Neural cell (in vitro differentiated cells): ENCODE measurements around the gene SRSF1.

ENCODE experiments used
- EZH2 ChIP-seq: fragments of 200-600, 300-800 bp; shearing (Covaris generic), sonication (generic); IDR thresholded peaks from 2 replicates; pipeline ENCODE4 v1.6.1; 2014; ENCODE audit warnings: antibody characterized with exemption, low read length, borderline replicate concordance, mild to moderate bottlenecking; ENCODE audit not compliant: insufficient read depth, poor library complexity, severe bottlenecking
- POLR2AphosphoS5 ChIP-seq: IDR thresholded peaks from 2 replicates; pipeline ENCODE4 v1.6.1; 2012
- TF ChIP-seq, protein P1 (sequence below): fragments of 450-650 bp; IDR thresholded peaks from 2 replicates; pipeline ENCODE4 v1.5.1; 2014; ENCODE audit warnings: antibody characterized with exemption, mild to moderate bottlenecking, moderate library complexity; ENCODE audit not compliant: poor library complexity, severe bottlenecking
- TF ChIP-seq, protein P2 (sequence below): IDR thresholded peaks from 2 replicates; pipeline ENCODE4 v1.6.1; 2012; ENCODE audit warnings: borderline replicate concordance

DNA sequence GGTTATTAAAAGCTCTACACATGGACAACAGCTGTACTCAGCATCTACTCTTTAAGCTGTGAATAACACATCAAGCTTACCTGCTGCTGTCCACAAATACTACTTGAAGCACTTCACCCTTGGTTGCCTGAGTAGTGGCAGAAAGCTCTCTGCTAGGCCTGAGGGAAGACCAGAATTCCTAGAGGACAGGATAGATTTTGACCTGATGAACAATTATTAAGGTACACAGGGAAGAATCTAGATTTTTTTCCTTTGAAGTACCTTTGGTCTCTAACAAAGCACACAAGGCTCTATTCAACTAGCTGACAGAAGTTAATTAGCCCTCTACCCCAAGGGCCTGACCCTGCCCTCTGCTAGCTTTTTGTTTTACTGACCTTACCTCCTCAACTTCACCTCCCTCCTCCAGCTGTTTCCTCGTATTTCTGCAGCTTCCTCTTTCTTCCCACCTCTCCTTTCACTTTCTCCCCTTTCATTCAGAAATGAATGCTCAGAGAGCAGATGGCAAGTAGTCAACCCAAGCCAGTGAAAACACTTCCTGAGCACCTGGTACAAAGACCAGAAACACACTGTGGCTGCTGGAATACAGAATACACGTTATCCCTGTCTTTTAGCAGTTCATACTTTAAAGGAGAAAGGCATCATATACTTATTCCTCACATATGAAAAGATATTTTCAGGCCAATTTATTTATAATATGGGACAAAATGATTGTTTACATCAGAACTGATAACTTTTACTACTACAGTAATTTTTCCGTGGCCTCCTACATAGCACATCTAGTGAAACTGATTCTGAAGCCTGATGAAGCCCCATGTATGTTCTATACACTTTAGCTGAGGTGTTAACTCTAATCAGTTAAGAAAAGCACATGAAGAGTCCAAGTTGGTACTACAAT is 13.3 kb downstream of the SRSF1 start:
- TF ChIP-seq, protein P1, sequence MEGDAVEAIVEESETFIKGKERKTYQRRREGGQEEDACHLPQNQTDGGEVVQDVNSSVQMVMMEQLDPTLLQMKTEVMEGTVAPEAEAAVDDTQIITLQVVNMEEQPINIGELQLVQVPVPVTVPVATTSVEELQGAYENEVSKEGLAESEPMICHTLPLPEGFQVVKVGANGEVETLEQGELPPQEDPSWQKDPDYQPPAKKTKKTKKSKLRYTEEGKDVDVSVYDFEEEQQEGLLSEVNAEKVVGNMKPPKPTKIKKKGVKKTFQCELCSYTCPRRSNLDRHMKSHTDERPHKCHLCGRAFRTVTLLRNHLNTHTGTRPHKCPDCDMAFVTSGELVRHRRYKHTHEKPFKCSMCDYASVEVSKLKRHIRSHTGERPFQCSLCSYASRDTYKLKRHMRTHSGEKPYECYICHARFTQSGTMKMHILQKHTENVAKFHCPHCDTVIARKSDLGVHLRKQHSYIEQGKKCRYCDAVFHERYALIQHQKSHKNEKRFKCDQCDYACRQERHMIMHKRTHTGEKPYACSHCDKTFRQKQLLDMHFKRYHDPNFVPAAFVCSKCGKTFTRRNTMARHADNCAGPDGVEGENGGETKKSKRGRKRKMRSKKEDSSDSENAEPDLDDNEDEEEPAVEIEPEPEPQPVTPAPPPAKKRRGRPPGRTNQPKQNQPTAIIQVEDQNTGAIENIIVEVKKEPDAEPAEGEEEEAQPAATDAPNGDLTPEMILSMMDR: no peak
- TF ChIP-seq POLR2AphosphoS5 (no peak), EZH2 (no peak)
- TF ChIP-seq, protein P2, sequence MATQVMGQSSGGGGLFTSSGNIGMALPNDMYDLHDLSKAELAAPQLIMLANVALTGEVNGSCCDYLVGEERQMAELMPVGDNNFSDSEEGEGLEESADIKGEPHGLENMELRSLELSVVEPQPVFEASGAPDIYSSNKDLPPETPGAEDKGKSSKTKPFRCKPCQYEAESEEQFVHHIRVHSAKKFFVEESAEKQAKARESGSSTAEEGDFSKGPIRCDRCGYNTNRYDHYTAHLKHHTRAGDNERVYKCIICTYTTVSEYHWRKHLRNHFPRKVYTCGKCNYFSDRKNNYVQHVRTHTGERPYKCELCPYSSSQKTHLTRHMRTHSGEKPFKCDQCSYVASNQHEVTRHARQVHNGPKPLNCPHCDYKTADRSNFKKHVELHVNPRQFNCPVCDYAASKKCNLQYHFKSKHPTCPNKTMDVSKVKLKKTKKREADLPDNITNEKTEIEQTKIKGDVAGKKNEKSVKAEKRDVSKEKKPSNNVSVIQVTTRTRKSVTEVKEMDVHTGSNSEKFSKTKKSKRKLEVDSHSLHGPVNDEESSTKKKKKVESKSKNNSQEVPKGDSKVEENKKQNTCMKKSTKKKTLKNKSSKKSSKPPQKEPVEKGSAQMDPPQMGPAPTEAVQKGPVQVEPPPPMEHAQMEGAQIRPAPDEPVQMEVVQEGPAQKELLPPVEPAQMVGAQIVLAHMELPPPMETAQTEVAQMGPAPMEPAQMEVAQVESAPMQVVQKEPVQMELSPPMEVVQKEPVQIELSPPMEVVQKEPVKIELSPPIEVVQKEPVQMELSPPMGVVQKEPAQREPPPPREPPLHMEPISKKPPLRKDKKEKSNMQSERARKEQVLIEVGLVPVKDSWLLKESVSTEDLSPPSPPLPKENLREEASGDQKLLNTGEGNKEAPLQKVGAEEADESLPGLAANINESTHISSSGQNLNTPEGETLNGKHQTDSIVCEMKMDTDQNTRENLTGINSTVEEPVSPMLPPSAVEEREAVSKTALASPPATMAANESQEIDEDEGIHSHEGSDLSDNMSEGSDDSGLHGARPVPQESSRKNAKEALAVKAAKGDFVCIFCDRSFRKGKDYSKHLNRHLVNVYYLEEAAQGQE: no peak
